ENCODE results near the gene ZNF217. TPM values are rescaled to one million over a fixed set of nuclear protein-coding genes. Genes with fewer than 3 reads are reported as not detected.
A peak's percentile ranks its signal among the peaks of the same experiment; 100 is the strongest.
"Not testable (repeated sequence)": the region's sequence is repeated elsewhere in the genome, so short reads cannot be mapped to it uniquely, and the experiment has no call there.

The ZNF217 gene
- total RNA-seq, 2 donors from 2014 or later = 7.6 to 13.8 TPM

- Histone ChIP-seq H3K9me3 (no peaks in the 10 kb centered on the region), H3K36me3 (no peaks in the 10 kb centered on the region), H3K27me3 (no peaks in the 10 kb centered on the region), H3K4me3 (no peak overlapping the region), H3K4me1 (peaks cover 0 to 4% of the 10 kb centered on the region in 2 donors), H3K27ac (no peak overlapping the region)
- TF ChIP-seq CTCF (IDR thresholded peaks at IDR 0.05) = no peak
- peak; percentile 16 for DNase-seq (ENCODE audit: low spot score)
These were observed 4.0 kb upstream of the ZNF217 start for GRCh38 chr20:53597521-53598120.

GRCh38 chr20:53597030-53597482, 3.4 kb upstream of the ZNF217 start:
- Histone ChIP-seq H3K36me3 (no peaks in the 10 kb centered on the region), H3K27ac (peak overlapping the region in 1 of 2 donors; percentile 39), H3K27me3 (no peaks in the 10 kb centered on the region), H3K9me3 (no peaks in the 10 kb centered on the region), H3K4me3 (no peak overlapping the region), H3K4me1 (peaks cover 0 to 4% of the 10 kb centered on the region in 2 donors)
- no peak for TF ChIP-seq CTCF (IDR thresholded peaks at IDR 0.05)
- peak; percentile 21 for DNase-seq (ENCODE audit: low spot score)

- not testable (repeated sequence) for H3K4me1 ChIP-seq, H3K27me3 ChIP-seq, H3K4me3 ChIP-seq, H3K36me3 ChIP-seq, H3K9me3 ChIP-seq
- peak overlapping the region; percentile 31 to 39 for H3K27ac ChIP-seq
- DNase-seq (ENCODE audit: low spot score) = peak; percentile 54
These were observed 2.8 kb upstream of the ZNF217 start for GRCh38 chr20:53596189-53597001.

GRCh38 chr20:53595742-53596141, 2.1 kb upstream of the ZNF217 start:
- H3K27ac ChIP-seq = peak overlapping the region in 1 of 2 donors; percentile 99
- H3K4me1 ChIP-seq = not testable (repeated sequence)

GRCh38 chr20:53595018-53595378, 1.4 kb upstream of the ZNF217 start:
- Histone ChIP-seq H3K36me3 (no peaks in the 10 kb centered on the region), H3K27me3 (no peaks in the 10 kb centered on the region), H3K27ac (peak overlapping the region; percentile 91 to 99), H3K4me1 (peaks cover 0 to 11% of the 10 kb centered on the region in 2 donors), H3K9me3 (no peaks in the 10 kb centered on the region), H3K4me3 (peak overlapping the region; percentile 67 to 90)
- no peak for DNase-seq (ENCODE audit: low spot score)
- no peak for TF ChIP-seq CTCF (IDR thresholded peaks at IDR 0.05)

More at GRCh38 chr20:53595742-53596141, 2.1 kb upstream of the ZNF217 start:
- H3K4me3 ChIP-seq; DNase-seq (ENCODE audit: low spot score); H3K36me3 ChIP-seq; H3K27me3 ChIP-seq; H3K9me3 ChIP-seq: not testable (repeated sequence)

- Histone ChIP-seq H3K9me3 (no peaks in the 10 kb centered on the region), H3K36me3 (no peaks in the 10 kb centered on the region), H3K27ac (peak overlapping the region; percentile 98 to 99), H3K4me3 (peak overlapping the region; percentile 90 to 91), H3K27me3 (no peaks in the 10 kb centered on the region), H3K4me1 (peaks cover 0 to 17% of the 10 kb centered on the region in 2 donors)
- peak in 1 of 2 donors; percentile 46 for TF ChIP-seq CTCF (IDR thresholded peaks at IDR 0.05)
- peak; percentile 96 for DNase-seq (ENCODE audit: low spot score)
These were observed 704 bp upstream of the ZNF217 start for GRCh38 chr20:53594068-53595017.

Measured in right atrium auricular region (tissue), 2 donors.